KOPT-K1 (cell line): ENCODE results near the gene MORN5.

Source experiments
- H3K27ac ChIP-seq: fragments of 200-600 bp; sonication (generic); 2 replicates; pipeline ENCODE4 v1.5.1; 2016; ENCODE audit warnings: antibody characterized with exemption, mild to moderate bottlenecking, low read depth, low read length; ENCODE audit not compliant: poor library complexity, severe bottlenecking
- H3K36me3 ChIP-seq: fragments of 200-600 bp; sonication (generic); 2 replicates; pipeline ENCODE4 v1.5.1; 2017; ENCODE audit warnings: antibody characterized with exemption, mild to moderate bottlenecking, low read length, moderate library complexity; ENCODE audit not compliant: insufficient read depth
- H3K9me3 ChIP-seq: fragments of 200-600 bp; sonication (generic); 2 replicates; pipeline ENCODE4 v1.5.1; 2017; ENCODE audit warnings: antibody characterized with exemption, low read length, mild to moderate bottlenecking; ENCODE audit not compliant: insufficient read depth, poor library complexity, severe bottlenecking

MORN5 gene

GRCh38 chr9:122131401-122132001, 28.2 kb upstream of the MORN5 start:
- no peaks in the 10 kb centered on the region for H3K36me3 ChIP-seq
- no peaks in the 10 kb centered on the region for H3K9me3 ChIP-seq

GRCh38 chr9:122132539-122132938, 27.2 kb upstream of the MORN5 start:
- Histone ChIP-seq H3K27ac (no peak overlapping the region), H3K36me3 (no peaks in the 10 kb centered on the region), H3K9me3 (no peaks in the 10 kb centered on the region)

More at GRCh38 chr9:122131401-122132001, 28.2 kb upstream of the MORN5 start:
- no peak overlapping the region for H3K27ac ChIP-seq

- H3K9me3 ChIP-seq = no peaks in the 10 kb centered on the region
- no peaks in the 10 kb centered on the region for H3K36me3 ChIP-seq
- H3K27ac ChIP-seq = no peak overlapping the region
Measured at GRCh38 chr9:122133263-122133983, 26.3 kb upstream of the MORN5 start.

GRCh38 chr9:122133984-122134535, 25.6 kb upstream of the MORN5 start:
- Histone ChIP-seq H3K9me3 (no peaks in the 10 kb centered on the region), H3K36me3 (no peaks in the 10 kb centered on the region), H3K27ac (no peak overlapping the region)

- Histone ChIP-seq H3K27ac (no peak overlapping the region), H3K36me3 (no peaks in the 10 kb centered on the region), H3K9me3 (no peaks in the 10 kb centered on the region)
Measured at GRCh38 chr9:122134822-122135528, 24.7 kb upstream of the MORN5 start.

GRCh38 chr9:122135529-122135859, 24.2 kb upstream of the MORN5 start:
- H3K36me3 ChIP-seq = no peaks in the 10 kb centered on the region
- H3K27ac ChIP-seq = no peak overlapping the region
- H3K9me3 ChIP-seq = no peaks in the 10 kb centered on the region

- no peaks in the 10 kb centered on the region for H3K9me3 ChIP-seq
Measured at GRCh38 chr9:122138560-122139268, 21.0 kb upstream of the MORN5 start.

GRCh38 chr9:122140368-122141193, 19.1 kb upstream of the MORN5 start:
- Histone ChIP-seq H3K9me3 (no peaks in the 10 kb centered on the region), H3K36me3 (peaks cover 38% of the 10 kb centered on the region), H3K27ac (no peak overlapping the region)

More at GRCh38 chr9:122138560-122139268, 21.0 kb upstream of the MORN5 start:
- no peak overlapping the region for H3K27ac ChIP-seq
- peaks cover 19% of the 10 kb centered on the region for H3K36me3 ChIP-seq

- no peaks in the 10 kb centered on the region for H3K9me3 ChIP-seq
- H3K27ac ChIP-seq = no peak overlapping the region
- peaks cover 49% of the 10 kb centered on the region for H3K36me3 ChIP-seq
Measured at GRCh38 chr9:122141671-122142070, 18.0 kb upstream of the MORN5 start.

GRCh38 chr9:122143296-122143695, 16.4 kb upstream of the MORN5 start:
- Histone ChIP-seq H3K9me3 (no peaks in the 10 kb centered on the region), H3K36me3 (peaks cover 65% of the 10 kb centered on the region), H3K27ac (no peak overlapping the region)

- no peaks in the 10 kb centered on the region for H3K9me3 ChIP-seq
- H3K27ac ChIP-seq = no peak overlapping the region
- H3K36me3 ChIP-seq = peaks cover 67% of the 10 kb centered on the region
Measured at GRCh38 chr9:122143876-122144405, 15.8 kb upstream of the MORN5 start.

- peaks cover 70% of the 10 kb centered on the region for H3K36me3 ChIP-seq
Measured at GRCh38 chr9:122144836-122145591, 14.7 kb upstream of the MORN5 start.

GRCh38 chr9:122145592-122145863, 14.2 kb upstream of the MORN5 start:
- no peaks in the 10 kb centered on the region for H3K9me3 ChIP-seq
- peaks cover 74% of the 10 kb centered on the region for H3K36me3 ChIP-seq
- no peak overlapping the region for H3K27ac ChIP-seq

More at GRCh38 chr9:122144836-122145591, 14.7 kb upstream of the MORN5 start:
- no peak overlapping the region for H3K27ac ChIP-seq
- no peaks in the 10 kb centered on the region for H3K9me3 ChIP-seq
